ENCODE results near the gene CCL17. TPM values are rescaled to one million over a fixed set of nuclear protein-coding genes. Genes with fewer than 3 reads are reported as not detected.

The CCL17 gene
- total and polyA plus RNA-seq, 10 of the 15 experiments (the other 5 are each of a cell fraction or from before 2014, with no cell fraction given) = 1.2 to 84.9 (median 34.2) TPM

GRCh38 chr16:57377080-57377841 lies 27.3 kb upstream of the CCL17 start (continued):
- TF ChIP-seq IRF3 (IDR thresholded peaks at IDR 0.05) (no peak), TCF12 (IDR thresholded peaks at IDR 0.05; ENCODE audit: low read depth, low read length) (peak; percentile 72), JUNB (IDR thresholded peaks at IDR 0.05) (peak; percentile 87), SRF (IDR thresholded peaks at IDR 0.05; ENCODE audit: low read depth in 2 of 2, low read length in 2 of 2) (peak in 1 of 2 experiments; percentile 67; a peak in 1 of 4 replicates), ZNF217 (IDR thresholded peaks at IDR 0.05) (no peak; the same call in 1 of the 2 replicates), ZNF384 (IDR thresholded peaks at IDR 0.05; ENCODE audit: borderline replicate concordance, low read depth, low read length) (no peak), POLR2AphosphoS2 (IDR thresholded peaks at IDR 0.05; ENCODE audit: low read depth, low read length) (no peak), NBN (IDR thresholded peaks at IDR 0.05) (peak; percentile 74; the same call in 1 of the 2 replicates), YY1 (IDR thresholded peaks at IDR 0.05; ENCODE audit: low read depth, low read length) (0 out of 2 replicates have a peak, but pooled peaks have one; percentile 10), NFYB (IDR thresholded peaks at IDR 0.05; ENCODE audit: insufficient read depth, low read depth, low read length) (no peak), TARDBP (IDR thresholded peaks at IDR 0.05; ENCODE audit: borderline replicate concordance) (peak; percentile 82; the same call in 1 of the 2 replicates), SMAD1 (IDR thresholded peaks at IDR 0.05; ENCODE audit: low read depth, partially characterized antibody) (no peak), KDM1A (IDR thresholded peaks at IDR 0.05; ENCODE audit: borderline replicate concordance) (no peak), YBX1 (IDR thresholded peaks at IDR 0.05) (no peak), SIN3A (IDR thresholded peaks at IDR 0.05; ENCODE audit: low read depth, low read length) (no peak), SUPT20H (IDR thresholded peaks at IDR 0.05; ENCODE audit: borderline replicate concordance, control insufficient read depth, low read depth, low read length) (no peak), FOXM1 (IDR thresholded peaks at IDR 0.05; ENCODE audit: low read depth, low read length) (peak; percentile 99)
- TF ChIP-seq, protein P1, sequence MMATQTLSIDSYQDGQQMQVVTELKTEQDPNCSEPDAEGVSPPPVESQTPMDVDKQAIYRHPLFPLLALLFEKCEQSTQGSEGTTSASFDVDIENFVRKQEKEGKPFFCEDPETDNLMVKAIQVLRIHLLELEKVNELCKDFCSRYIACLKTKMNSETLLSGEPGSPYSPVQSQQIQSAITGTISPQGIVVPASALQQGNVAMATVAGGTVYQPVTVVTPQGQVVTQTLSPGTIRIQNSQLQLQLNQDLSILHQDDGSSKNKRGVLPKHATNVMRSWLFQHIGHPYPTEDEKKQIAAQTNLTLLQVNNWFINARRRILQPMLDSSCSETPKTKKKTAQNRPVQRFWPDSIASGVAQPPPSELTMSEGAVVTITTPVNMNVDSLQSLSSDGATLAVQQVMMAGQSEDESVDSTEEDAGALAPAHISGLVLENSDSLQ (IDR thresholded peaks at IDR 0.05) = no peak
- TF ChIP-seq, protein P2, sequence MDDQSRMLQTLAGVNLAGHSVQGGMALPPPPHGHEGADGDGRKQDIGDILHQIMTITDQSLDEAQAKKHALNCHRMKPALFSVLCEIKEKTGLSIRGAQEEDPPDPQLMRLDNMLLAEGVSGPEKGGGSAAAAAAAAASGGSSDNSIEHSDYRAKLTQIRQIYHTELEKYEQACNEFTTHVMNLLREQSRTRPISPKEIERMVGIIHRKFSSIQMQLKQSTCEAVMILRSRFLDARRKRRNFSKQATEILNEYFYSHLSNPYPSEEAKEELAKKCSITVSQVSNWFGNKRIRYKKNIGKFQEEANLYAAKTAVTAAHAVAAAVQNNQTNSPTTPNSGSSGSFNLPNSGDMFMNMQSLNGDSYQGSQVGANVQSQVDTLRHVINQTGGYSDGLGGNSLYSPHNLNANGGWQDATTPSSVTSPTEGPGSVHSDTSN (IDR thresholded peaks at IDR 0.05; ENCODE audit: insufficient replicate concordance, low read depth, low read length) = no peak
- TF ChIP-seq, protein P3, sequence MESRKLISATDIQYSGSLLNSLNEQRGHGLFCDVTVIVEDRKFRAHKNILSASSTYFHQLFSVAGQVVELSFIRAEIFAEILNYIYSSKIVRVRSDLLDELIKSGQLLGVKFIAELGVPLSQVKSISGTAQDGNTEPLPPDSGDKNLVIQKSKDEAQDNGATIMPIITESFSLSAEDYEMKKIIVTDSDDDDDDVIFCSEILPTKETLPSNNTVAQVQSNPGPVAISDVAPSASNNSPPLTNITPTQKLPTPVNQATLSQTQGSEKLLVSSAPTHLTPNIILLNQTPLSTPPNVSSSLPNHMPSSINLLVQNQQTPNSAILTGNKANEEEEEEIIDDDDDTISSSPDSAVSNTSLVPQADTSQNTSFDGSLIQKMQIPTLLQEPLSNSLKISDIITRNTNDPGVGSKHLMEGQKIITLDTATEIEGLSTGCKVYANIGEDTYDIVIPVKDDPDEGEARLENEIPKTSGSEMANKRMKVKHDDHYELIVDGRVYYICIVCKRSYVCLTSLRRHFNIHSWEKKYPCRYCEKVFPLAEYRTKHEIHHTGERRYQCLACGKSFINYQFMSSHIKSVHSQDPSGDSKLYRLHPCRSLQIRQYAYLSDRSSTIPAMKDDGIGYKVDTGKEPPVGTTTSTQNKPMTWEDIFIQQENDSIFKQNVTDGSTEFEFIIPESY (IDR thresholded peaks at IDR 0.05) = no peak
- TF ChIP-seq, protein P4, sequence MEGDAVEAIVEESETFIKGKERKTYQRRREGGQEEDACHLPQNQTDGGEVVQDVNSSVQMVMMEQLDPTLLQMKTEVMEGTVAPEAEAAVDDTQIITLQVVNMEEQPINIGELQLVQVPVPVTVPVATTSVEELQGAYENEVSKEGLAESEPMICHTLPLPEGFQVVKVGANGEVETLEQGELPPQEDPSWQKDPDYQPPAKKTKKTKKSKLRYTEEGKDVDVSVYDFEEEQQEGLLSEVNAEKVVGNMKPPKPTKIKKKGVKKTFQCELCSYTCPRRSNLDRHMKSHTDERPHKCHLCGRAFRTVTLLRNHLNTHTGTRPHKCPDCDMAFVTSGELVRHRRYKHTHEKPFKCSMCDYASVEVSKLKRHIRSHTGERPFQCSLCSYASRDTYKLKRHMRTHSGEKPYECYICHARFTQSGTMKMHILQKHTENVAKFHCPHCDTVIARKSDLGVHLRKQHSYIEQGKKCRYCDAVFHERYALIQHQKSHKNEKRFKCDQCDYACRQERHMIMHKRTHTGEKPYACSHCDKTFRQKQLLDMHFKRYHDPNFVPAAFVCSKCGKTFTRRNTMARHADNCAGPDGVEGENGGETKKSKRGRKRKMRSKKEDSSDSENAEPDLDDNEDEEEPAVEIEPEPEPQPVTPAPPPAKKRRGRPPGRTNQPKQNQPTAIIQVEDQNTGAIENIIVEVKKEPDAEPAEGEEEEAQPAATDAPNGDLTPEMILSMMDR (IDR thresholded peaks at IDR 0.05 in 2 of 3, conservative IDR thresholded peaks at IDR 0.05 in 1 of 3; ENCODE audit: control insufficient read depth in 2 of 3, extremely low read depth in 1 of 3, insufficient read depth in 1 of 3, low read depth in 3 of 3, low read length in 3 of 3) = peak in 2 of 3 experiments; percentile 14 to 31; a peak in 2 of 6 replicates
